ENCODE data around the gene TXNDC16.

The TXNDC16 gene

GRCh38 chr14:52434955-52435354, 117.3 kb downstream of the TXNDC16 start:
- TF ChIP-seq CTCF (IDR thresholded peaks at IDR 0.05; ENCODE audit: borderline replicate concordance, insufficient read depth, low read depth, low read length) = no peak
- H3K4me3 ChIP-seq (ENCODE audit: low read depth, low read length) = no peak overlapping the region

- no peak for TF ChIP-seq CTCF (IDR thresholded peaks at IDR 0.05; ENCODE audit: borderline replicate concordance, insufficient read depth, low read depth, low read length)
- no peak overlapping the region for H3K4me3 ChIP-seq (ENCODE audit: low read depth, low read length)
Measured at GRCh38 chr14:52430474-52430873, 121.8 kb downstream of the TXNDC16 start.

DNA sequence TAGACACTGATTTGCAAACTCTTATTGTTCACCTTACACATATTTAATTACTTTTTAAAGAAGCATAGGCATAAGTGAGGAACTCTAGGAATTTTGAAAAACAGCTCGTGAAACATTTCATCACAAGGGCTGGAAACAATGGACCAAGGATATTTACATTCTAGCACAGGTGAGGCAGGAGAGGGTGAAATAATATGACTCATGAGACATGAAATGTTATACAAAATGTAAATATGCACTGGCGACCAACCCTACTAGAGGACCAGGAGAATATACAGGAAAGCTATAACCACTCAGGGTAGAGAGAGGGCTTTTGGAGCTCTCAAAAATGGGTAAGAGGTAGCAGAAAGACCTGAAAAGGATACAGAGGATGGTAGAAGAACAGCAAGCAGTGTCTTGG, 122.9 kb downstream of the TXNDC16 start:
- no peak for TF ChIP-seq CTCF (IDR thresholded peaks at IDR 0.05; ENCODE audit: borderline replicate concordance, insufficient read depth, low read depth, low read length)
- no peak overlapping the region for H3K4me3 ChIP-seq (ENCODE audit: low read depth, low read length)

DNA sequence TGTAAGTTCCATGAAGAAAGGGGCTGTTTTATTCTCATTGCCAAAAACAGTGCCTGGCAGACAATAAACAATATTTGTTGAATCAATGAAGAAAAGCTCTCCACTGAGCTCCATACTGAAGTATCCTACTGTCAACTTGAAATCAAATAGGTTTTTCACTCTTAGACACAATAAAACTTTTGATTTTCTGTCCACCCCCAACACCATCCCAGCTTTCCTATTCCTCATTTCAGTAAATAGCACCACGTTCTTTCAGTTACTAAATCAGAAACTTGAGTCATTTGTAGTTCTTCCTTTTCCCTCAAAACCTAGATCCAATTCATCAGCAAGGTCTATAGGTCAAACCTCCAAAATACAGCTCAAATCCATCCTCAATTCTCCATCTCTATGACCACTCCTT, 124.8 kb downstream of the TXNDC16 start:
- no peak overlapping the region for H3K4me3 ChIP-seq (ENCODE audit: low read depth, low read length)
- no peak for TF ChIP-seq CTCF (IDR thresholded peaks at IDR 0.05; ENCODE audit: borderline replicate concordance, insufficient read depth, low read depth, low read length)

- TF ChIP-seq CTCF (IDR thresholded peaks at IDR 0.05; ENCODE audit: borderline replicate concordance, insufficient read depth, low read depth, low read length) = no peak
- H3K4me3 ChIP-seq (ENCODE audit: low read depth, low read length) = no peak overlapping the region
Measured at GRCh38 chr14:52422650-52423356, 129.5 kb downstream of the TXNDC16 start.

DNA sequence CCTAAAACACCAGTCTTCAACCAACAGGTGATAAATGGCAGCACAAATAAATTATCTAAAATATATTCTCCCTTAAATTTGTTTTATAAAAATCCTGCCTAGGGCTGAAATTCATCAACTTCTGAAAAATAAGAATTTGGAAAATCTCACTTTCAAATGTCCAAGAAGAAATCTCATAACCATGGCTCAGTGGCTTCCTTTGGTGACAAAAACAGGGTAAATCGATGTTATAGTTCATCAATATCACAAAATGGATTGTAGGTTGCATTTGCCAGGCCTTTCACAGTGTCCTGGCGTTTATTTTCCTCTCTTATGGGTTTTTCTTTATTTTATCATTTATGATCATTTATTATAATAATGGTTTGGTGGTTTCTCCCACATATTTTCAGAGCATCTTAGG, 135.2 kb downstream of the TXNDC16 start:
- TF ChIP-seq CTCF (IDR thresholded peaks at IDR 0.05; ENCODE audit: borderline replicate concordance, insufficient read depth, low read depth, low read length) = no peak
- H3K4me3 ChIP-seq (ENCODE audit: low read depth, low read length) = no peak overlapping the region

GRCh38 chr14:52413729-52414408, 138.4 kb downstream of the TXNDC16 start:
- TF ChIP-seq CTCF (IDR thresholded peaks at IDR 0.05; ENCODE audit: borderline replicate concordance, insufficient read depth, low read depth, low read length) = no peak
- no peak overlapping the region for H3K4me3 ChIP-seq (ENCODE audit: low read depth, low read length)

All from GM12875 (cell line).